ENCODE data around the gene GCNA.

- TF ChIP-seq RCOR1 (IDR thresholded peaks at IDR 0.05; ENCODE audit: low read depth, low read length): no peak
- no peak for TF ChIP-seq CTCF (IDR thresholded peaks at IDR 0.05)
- TF ChIP-seq REST (IDR thresholded peaks at IDR 0.05): no peak
- TF ChIP-seq PBX3 (IDR thresholded peaks at IDR 0.05): no peak
- TF ChIP-seq CEBPB (IDR thresholded peaks at IDR 0.05): no peak
- TF ChIP-seq ELK1 (IDR thresholded peaks at IDR 0.05; ENCODE audit: low read depth, low read length): no peak
- TF ChIP-seq PHF8 (IDR thresholded peaks at IDR 0.05; ENCODE audit: borderline replicate concordance, low read depth): no peak
- no peak for TF ChIP-seq SMC3 (IDR thresholded peaks at IDR 0.05)
- TF ChIP-seq HOXB5 (CRISPR knock-in tag; IDR thresholded peaks at IDR 0.05): no peak
- TF ChIP-seq USF2 (IDR thresholded peaks at IDR 0.05): no peak
- TF ChIP-seq POLR2A (IDR thresholded peaks at IDR 0.05; ENCODE audit: low read length): no peak
- TF ChIP-seq HDAC2 (IDR thresholded peaks at IDR 0.05): no peak
- TF ChIP-seq FOXS1 (CRISPR knock-in tag; IDR thresholded peaks at IDR 0.05): no peak
- TF ChIP-seq KDM1A (IDR thresholded peaks at IDR 0.05; ENCODE audit: low read depth): no peak
Observed at GRCh38 chrX:71622576-71623450, 44.6 kb downstream of the GCNA start.
